Endothelial cell of umbilical vein (primary cell): Measurements from ENCODE around the gene USP11. TPM values are rescaled to one million over a fixed set of nuclear protein-coding genes. Genes with fewer than 3 reads are reported as not detected.

Experiments
- BruUV-seq: library from RNA; stranded (reverse); fragments of 400-500 nt; replicated peaks from 2 replicates; lab custom pipeline; 2021; lab: Mats Ljungman, UMichigan
- CTCF ChIA-PET: fragments of 300-600, 350-600 bp; sonication (Branson Sonifier 250); formaldehyde crosslinking; loops from one replicate; lab custom pipeline; 2021; ENCODE audit warnings: antibody characterized with exemption, inconsistent platforms; lab: Charles Lee
- POLR2A ChIA-PET: fragments of 300-600, 350-600 bp; sonication (Branson Sonifier 250); formaldehyde crosslinking; loops from one replicate; lab custom pipeline; 2021; ENCODE audit warnings: antibody characterized with exemption, inconsistent platforms; lab: Charles Lee
- DNase-seq: peaks from one replicate; pipeline ENCODE4 v3.0.0-alpha.2; 2011; ENCODE audit warnings: low read depth, low spot score
- FAIRE-seq: peaks from 2 replicates; lab custom pipeline; 2011; peaks lifted over from hg19 to GRCh38; lab: Jason Lieb, UNC
- H2AFZ ChIP-seq: 2 replicates; pipeline ENCODE4 v1.6.0; 2012; ENCODE audit warnings: low read depth, low read length, control low read depth, inconsistent platforms
- H3K27ac ChIP-seq: 2 replicates; pipeline ENCODE4 v1.5.1; 2011; ENCODE audit warnings: low read depth, mild to moderate bottlenecking, control low read depth, low read length, moderate library complexity; ENCODE audit not compliant: insufficient read depth
- H3K27me3 ChIP-seq, 2 experiments: 2 replicates each; pipeline versions ENCODE4 v1.6.0 to v1.6.1; 2011; ENCODE audit warnings: low read length in 2 of 2, mixed read lengths in 1 of 2; ENCODE audit not compliant: control insufficient read depth in 2 of 2, insufficient read depth in 2 of 2
- H3K36me3 ChIP-seq, 2 experiments: 2 replicates in 1 of 2; 3 replicates in 1 of 2; pipeline ENCODE4 v1.5.1; 2011; ENCODE audit warnings: low read length in 2 of 2, mild to moderate bottlenecking in 1 of 2, moderate library complexity in 1 of 2; ENCODE audit not compliant: control insufficient read depth in 2 of 2, insufficient read depth in 2 of 2; ENCODE audit errors: extremely low read depth in 1 of 2
- H3K4me1 ChIP-seq: 3 replicates; pipeline ENCODE4 v1.5.1; 2011; ENCODE audit warnings: mild to moderate bottlenecking, low read length; ENCODE audit not compliant: control insufficient read depth, insufficient read depth; ENCODE audit errors: extremely low read depth
- H3K4me2 ChIP-seq: 2 replicates; pipeline ENCODE4 v1.6.1; 2011; ENCODE audit warnings: low read length, control low read depth, mixed read lengths; ENCODE audit not compliant: insufficient read depth
- H3K4me3 ChIP-seq, 3 experiments: fragments of 200-600 bp in 1 of 3; sonication (generic), shearing (Covaris generic) in 1 of 3; replicated peaks in 1 of 3; 2 replicates each; pipeline ENCODE4 v1.5.1; 2011 to 2016; ENCODE audit warnings: control low read depth in 3 of 3, low read length in 3 of 3, mild to moderate bottlenecking in 2 of 3, inconsistent platforms in 1 of 3, low read depth in 1 of 3, moderate library complexity in 1 of 3; ENCODE audit not compliant: insufficient read depth in 1 of 3
- H3K79me2 ChIP-seq: 2 replicates; pipeline ENCODE4 v1.6.0; 2012; ENCODE audit warnings: low read length, inconsistent platforms; ENCODE audit not compliant: control insufficient read depth, insufficient read depth
- H3K9ac ChIP-seq: replicated peaks from 2 replicates; pipeline ENCODE3; 2011; ENCODE audit warnings: low read length, control low read depth; ENCODE audit not compliant: insufficient read depth; ENCODE audit errors: extremely low read depth
- H3K9me1 ChIP-seq: replicated peaks from 3 replicates; pipeline ENCODE4 v1.6.0; 2011; ENCODE audit warnings: mild to moderate bottlenecking, low read length; ENCODE audit not compliant: control insufficient read depth, insufficient read depth; ENCODE audit errors: extremely low read depth
- H3K9me3 ChIP-seq: replicated peaks from 2 replicates; pipeline ENCODE4 v1.5.1; 2012; ENCODE audit warnings: low read length, inconsistent platforms; ENCODE audit not compliant: control insufficient read depth, insufficient read depth
- H4K20me1 ChIP-seq: replicated peaks from 2 replicates; pipeline ENCODE3; 2011; ENCODE audit warnings: mild to moderate bottlenecking, low read length; ENCODE audit not compliant: control insufficient read depth, insufficient read depth; ENCODE audit errors: extremely low read depth
- EZH2 ChIP-seq: IDR thresholded peaks from 2 replicates; pipeline ENCODE4 v1.6.1; 2012; ENCODE audit warnings: borderline replicate concordance, low read depth, mild to moderate bottlenecking, moderate library complexity, low read length, inconsistent platforms; ENCODE audit not compliant: severe bottlenecking
- FOS ChIP-seq: IDR thresholded peaks from 2 replicates; pipeline ENCODE4 v1.6.1; 2011; ENCODE audit warnings: mild to moderate bottlenecking, low read length, moderate library complexity, borderline replicate concordance; ENCODE audit not compliant: insufficient read depth
- GATA2 ChIP-seq: IDR thresholded peaks from 2 replicates; pipeline ENCODE4 v1.7.0; 2011; ENCODE audit warnings: low read depth, mild to moderate bottlenecking, moderate library complexity, mixed read lengths, low read length; ENCODE audit not compliant: insufficient read length, insufficient read depth
- JUN ChIP-seq: IDR thresholded peaks from 2 replicates; pipeline ENCODE4 v1.6.1; 2011; ENCODE audit warnings: borderline replicate concordance, low read depth; ENCODE audit not compliant: insufficient read length, insufficient read depth
- MYC ChIP-seq: IDR thresholded peaks from one replicate; pipeline ENCODE4 v1.6.1; 2011; ENCODE audit warnings: mild to moderate bottlenecking, low read depth, low read length
- POLR2A ChIP-seq: IDR thresholded peaks from 2 replicates; pipeline ENCODE4 v1.6.1; 2012; ENCODE audit warnings: low read depth, mild to moderate bottlenecking, control low read depth, low read length
- POLR2AphosphoS5 ChIP-seq: IDR thresholded peaks from 2 replicates; pipeline ENCODE4 v1.6.1; 2012; ENCODE audit warnings: low read depth, mild to moderate bottlenecking, control low read depth, low read length, moderate library complexity; ENCODE audit not compliant: insufficient read depth
- dilution Hi-C: fragments of 300-500 bp; cut with MboI; formaldehyde crosslinking; loops from one replicate; pipeline ENCODE4 v1.15.0; 2019; ENCODE audit warnings: low sequenced_read_pairs; ENCODE audit not compliant: extremely low pct_ligation_motif_present
- intact Hi-C: fragments of 100-400 bp; cut with micrococcal nuclease; formaldehyde crosslinking; loops from one replicate; pipeline ENCODE4 v1.10.0; 2022
- polyA plus RNA-seq, 4 experiments: library from polyadenylated mRNA; depleted of rRNA in 3 of 4; stranded (reverse) in 3 of 4; unstranded in 1 of 4; fragments of >200 nt; gene quantifications; 2 replicates each; pipeline versions ENCODE4 v1.2.1 to v1.2.3, GENCODE V29; 2011 to 2012; ENCODE audit warnings: missing spikeins in 1 of 4
- total RNA-seq: library from RNA; stranded (reverse); gene quantifications from 2 replicates; pipeline ENCODE4 v1.2.3, GENCODE V29; 2021
- TF ChIP-seq, protein P1 (sequence below): IDR thresholded peaks from 2 replicates; pipeline ENCODE4 v1.6.1; 2011; ENCODE audit not compliant: insufficient read depth, insufficient read length
- TF ChIP-seq, protein P2 (sequence below), 2 donors: IDR thresholded peaks; 1 replicate in 1 of 2; 2 replicates in 1 of 2; pipeline ENCODE4 v1.5.1; 2011; ENCODE audit warnings: low read length in 2 of 2, mild to moderate bottlenecking in 2 of 2, moderate library complexity in 2 of 2, control low read depth in 1 of 2, inconsistent platforms in 1 of 2, low read depth in 1 of 2; ENCODE audit not compliant: insufficient read depth in 1 of 2; ENCODE audit errors: extremely low read depth in 1 of 2

USP11 gene
- total and polyA plus RNA-seq, 2 donors (not counting 3 experiments of a cell fraction or from before 2014, with no cell fraction given) = 24.0 to 36.4 TPM

DNA sequence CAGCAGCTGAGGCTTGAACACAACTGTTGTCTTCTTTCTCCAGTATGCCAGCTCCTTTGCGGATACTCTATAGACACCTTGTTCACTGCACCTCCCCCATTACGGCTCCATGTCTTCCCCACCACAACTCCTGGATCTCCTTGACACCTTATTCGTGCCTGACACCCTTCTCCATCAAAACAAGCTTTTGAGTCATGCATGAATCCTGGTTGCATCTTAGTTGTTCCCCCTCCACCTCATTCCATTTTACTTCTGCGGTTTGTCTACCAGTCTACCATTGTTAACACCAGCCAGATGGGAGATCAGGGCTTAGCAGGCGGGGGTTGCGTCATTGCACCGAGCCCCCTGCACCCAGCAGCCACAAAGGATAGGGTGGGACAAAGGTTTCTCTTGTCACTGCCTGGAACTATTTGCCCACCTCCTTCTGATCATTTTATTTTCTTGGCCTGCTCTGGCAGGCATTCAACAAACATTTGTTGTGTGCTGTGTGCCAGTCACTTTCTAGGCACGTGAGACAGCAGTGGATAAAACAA lies 16.4 kb upstream of the USP11 start:
- FAIRE-seq (no peak), DNase-seq (no peak)
- no peak overlapping the region for H3K9ac ChIP-seq
- intact Hi-C loops (loop anchor here (5.0 kb wide), 3 partner anchors 146 to 306 kb away; partner anchors contain the start of gene ZNF41), dilution Hi-C loops (no loop called here)
- CTCF ChIA-PET = interaction anchor here (1.0 to 2.0 kb wide), 2 partner anchors 168 to 307 kb away, joined by 3 to 13 read pairs; no protein-coding TSS in a partner anchor
- peaks cover 29% of the 10 kb centered on the region for H3K79me2 ChIP-seq
- peaks cover 10 to 33% of the 10 kb centered on the region in 2 experiments for H3K36me3 ChIP-seq
- no peaks in the 10 kb centered on the region for H3K27me3 ChIP-seq
- H3K9me1 ChIP-seq = no peaks in the 10 kb centered on the region
- H3K27ac ChIP-seq = peak overlapping the region; percentile 91
- peaks cover 13% of the 10 kb centered on the region for H3K4me1 ChIP-seq
- no peak overlapping the region for H2AFZ ChIP-seq
- no peak overlapping the region for H3K4me3 ChIP-seq
- POLR2A ChIA-PET = no interaction called here
- H3K9me3 ChIP-seq = no peaks in the 10 kb centered on the region
- H4K20me1 ChIP-seq = no peaks in the 10 kb centered on the region
- TF ChIP-seq MYC (no peak), EZH2 (no peak), POLR2A (no peak), FOS (no peak), JUN (no peak), POLR2AphosphoS5 (no peak), GATA2 (no peak)
- TF ChIP-seq, protein P1, sequence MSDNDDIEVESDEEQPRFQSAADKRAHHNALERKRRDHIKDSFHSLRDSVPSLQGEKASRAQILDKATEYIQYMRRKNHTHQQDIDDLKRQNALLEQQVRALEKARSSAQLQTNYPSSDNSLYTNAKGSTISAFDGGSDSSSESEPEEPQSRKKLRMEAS = no peak
- TF ChIP-seq, protein P2, sequence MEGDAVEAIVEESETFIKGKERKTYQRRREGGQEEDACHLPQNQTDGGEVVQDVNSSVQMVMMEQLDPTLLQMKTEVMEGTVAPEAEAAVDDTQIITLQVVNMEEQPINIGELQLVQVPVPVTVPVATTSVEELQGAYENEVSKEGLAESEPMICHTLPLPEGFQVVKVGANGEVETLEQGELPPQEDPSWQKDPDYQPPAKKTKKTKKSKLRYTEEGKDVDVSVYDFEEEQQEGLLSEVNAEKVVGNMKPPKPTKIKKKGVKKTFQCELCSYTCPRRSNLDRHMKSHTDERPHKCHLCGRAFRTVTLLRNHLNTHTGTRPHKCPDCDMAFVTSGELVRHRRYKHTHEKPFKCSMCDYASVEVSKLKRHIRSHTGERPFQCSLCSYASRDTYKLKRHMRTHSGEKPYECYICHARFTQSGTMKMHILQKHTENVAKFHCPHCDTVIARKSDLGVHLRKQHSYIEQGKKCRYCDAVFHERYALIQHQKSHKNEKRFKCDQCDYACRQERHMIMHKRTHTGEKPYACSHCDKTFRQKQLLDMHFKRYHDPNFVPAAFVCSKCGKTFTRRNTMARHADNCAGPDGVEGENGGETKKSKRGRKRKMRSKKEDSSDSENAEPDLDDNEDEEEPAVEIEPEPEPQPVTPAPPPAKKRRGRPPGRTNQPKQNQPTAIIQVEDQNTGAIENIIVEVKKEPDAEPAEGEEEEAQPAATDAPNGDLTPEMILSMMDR (IDR thresholded peaks at IDR 0.05; ENCODE audit: extremely low read depth in 1 of 2, insufficient read depth in 1 of 2, low read depth in 1 of 2, low read length in 2 of 2) = no peak
- H3K4me2 ChIP-seq = peak overlapping the region; percentile 9
- BruUV-seq = no TSS peak
